Stimulated activated CD4-positive, alpha-beta T cell treated with anti-CD3 and anti-CD28 coated beads, Interleukin-4, amount 100 ng/mL, for 1 hour (primary cell): Measurements from ENCODE around the gene NRXN3.

ENCODE experiments used
- DNase-seq: peaks from one replicate; pipeline ENCODE4 v3.0.0-alpha.2; 2020

The NRXN3 gene

GRCh38 chr14:78170203-78170602 lies at the start of gene NRXN3:
TSS of gene NRXN3 (plus strand) at chr14:78170373. CDS start at chr14:78243094, 72,721 bp downstream.
- no peak for DNase-seq

- DNase-seq = no peak
Observed at GRCh38 chr14:78122436-78122835, 47.7 kb upstream of the NRXN3 start.

- DNase-seq = no peak
Observed at GRCh38 chr14:78123650-78124253, 46.4 kb upstream of the NRXN3 start.

GRCh38 chr14:78127961-78128360 lies 42.2 kb upstream of the NRXN3 start:
- no peak for DNase-seq

GRCh38 chr14:78129375-78129774 lies 40.8 kb upstream of the NRXN3 start:
- no peak for DNase-seq

GRCh38 chr14:78130356-78130755 lies 39.8 kb upstream of the NRXN3 start:
- DNase-seq = no peak

GRCh38 chr14:78131201-78131600 lies 39.0 kb upstream of the NRXN3 start:
- no peak for DNase-seq

- no peak for DNase-seq
Observed at GRCh38 chr14:78131616-78132015, 38.6 kb upstream of the NRXN3 start.

GRCh38 chr14:78135450-78135891 lies 34.7 kb upstream of the NRXN3 start:
- DNase-seq = no peak

- no peak for DNase-seq
Observed at GRCh38 chr14:78136695-78137094, 33.5 kb upstream of the NRXN3 start.

- DNase-seq = no peak
Observed at GRCh38 chr14:78141590-78141989, 28.6 kb upstream of the NRXN3 start.

GRCh38 chr14:78142998-78143397 lies 27.2 kb upstream of the NRXN3 start:
- no peak for DNase-seq

GRCh38 chr14:78143489-78144145 lies 26.6 kb upstream of the NRXN3 start:
- DNase-seq = no peak

- no peak for DNase-seq
Observed at GRCh38 chr14:78152201-78153063, 17.7 kb upstream of the NRXN3 start.

GRCh38 chr14:78153064-78153341 lies 17.2 kb upstream of the NRXN3 start:
- DNase-seq = no peak

- DNase-seq = no peak
Observed at GRCh38 chr14:78154827-78155226, 15.3 kb upstream of the NRXN3 start.

- DNase-seq = no peak
Observed at GRCh38 chr14:78156196-78156595, 14.0 kb upstream of the NRXN3 start.

- no peak for DNase-seq
Observed at GRCh38 chr14:78157494-78158437, 12.4 kb upstream of the NRXN3 start.

- no peak for DNase-seq
Observed at GRCh38 chr14:78162202-78162601, 8.0 kb upstream of the NRXN3 start.

- DNase-seq = no peak
Observed at GRCh38 chr14:78164226-78164853, 5.8 kb upstream of the NRXN3 start.

- no peak for DNase-seq
Observed at GRCh38 chr14:78172428-78172827, 2.3 kb downstream of the NRXN3 start.

- DNase-seq = no peak
Observed at GRCh38 chr14:78173346-78174035, 3.3 kb downstream of the NRXN3 start.
